GM12874 (cell line): ENCODE measurements around the gene FAM8A1.

ENCODE experiments used
- TF ChIP-seq, protein P1 (sequence below): IDR thresholded peaks from 2 replicates; pipeline ENCODE4 v1.5.1; 2011; ENCODE audit warnings: low read depth, mild to moderate bottlenecking, control low read depth, low read length, moderate library complexity; ENCODE audit not compliant: insufficient read depth

Gene FAM8A1

GRCh38 chr6:17610835-17611234 lies 10.7 kb downstream of the FAM8A1 start:
- TF ChIP-seq, protein P1, sequence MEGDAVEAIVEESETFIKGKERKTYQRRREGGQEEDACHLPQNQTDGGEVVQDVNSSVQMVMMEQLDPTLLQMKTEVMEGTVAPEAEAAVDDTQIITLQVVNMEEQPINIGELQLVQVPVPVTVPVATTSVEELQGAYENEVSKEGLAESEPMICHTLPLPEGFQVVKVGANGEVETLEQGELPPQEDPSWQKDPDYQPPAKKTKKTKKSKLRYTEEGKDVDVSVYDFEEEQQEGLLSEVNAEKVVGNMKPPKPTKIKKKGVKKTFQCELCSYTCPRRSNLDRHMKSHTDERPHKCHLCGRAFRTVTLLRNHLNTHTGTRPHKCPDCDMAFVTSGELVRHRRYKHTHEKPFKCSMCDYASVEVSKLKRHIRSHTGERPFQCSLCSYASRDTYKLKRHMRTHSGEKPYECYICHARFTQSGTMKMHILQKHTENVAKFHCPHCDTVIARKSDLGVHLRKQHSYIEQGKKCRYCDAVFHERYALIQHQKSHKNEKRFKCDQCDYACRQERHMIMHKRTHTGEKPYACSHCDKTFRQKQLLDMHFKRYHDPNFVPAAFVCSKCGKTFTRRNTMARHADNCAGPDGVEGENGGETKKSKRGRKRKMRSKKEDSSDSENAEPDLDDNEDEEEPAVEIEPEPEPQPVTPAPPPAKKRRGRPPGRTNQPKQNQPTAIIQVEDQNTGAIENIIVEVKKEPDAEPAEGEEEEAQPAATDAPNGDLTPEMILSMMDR, result no peak

- TF ChIP-seq, protein P1, result no peak
Observed at GRCh38 chr6:17612048-17612447, 11.9 kb downstream of the FAM8A1 start.

DNA sequence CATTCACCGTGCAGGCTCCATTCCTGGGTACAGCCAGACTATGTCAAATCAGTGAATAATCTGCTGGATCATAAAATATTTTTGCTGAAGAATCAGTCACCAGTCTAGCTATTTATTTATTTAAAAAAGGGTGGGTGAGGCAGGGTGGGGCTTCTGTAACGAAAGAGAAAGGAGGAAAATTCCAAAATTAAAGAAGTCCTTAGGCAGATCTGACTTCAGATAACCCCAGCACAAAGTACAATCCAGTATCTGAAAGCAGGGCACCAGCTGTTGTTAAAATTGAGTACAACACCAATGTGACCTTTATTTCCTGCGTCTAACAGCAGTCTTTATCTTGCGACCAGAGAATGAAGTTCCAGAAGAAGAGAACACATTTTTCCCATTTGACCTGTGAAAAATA lies 15.7 kb downstream of the FAM8A1 start:
- TF ChIP-seq, protein P1, result no peak

GRCh38 chr6:17621003-17621402 lies 20.9 kb downstream of the FAM8A1 start:
- TF ChIP-seq, protein P1, result no peak

- TF ChIP-seq, protein P1, result no peak
Observed at GRCh38 chr6:17622144-17622543, 22.0 kb downstream of the FAM8A1 start.

DNA sequence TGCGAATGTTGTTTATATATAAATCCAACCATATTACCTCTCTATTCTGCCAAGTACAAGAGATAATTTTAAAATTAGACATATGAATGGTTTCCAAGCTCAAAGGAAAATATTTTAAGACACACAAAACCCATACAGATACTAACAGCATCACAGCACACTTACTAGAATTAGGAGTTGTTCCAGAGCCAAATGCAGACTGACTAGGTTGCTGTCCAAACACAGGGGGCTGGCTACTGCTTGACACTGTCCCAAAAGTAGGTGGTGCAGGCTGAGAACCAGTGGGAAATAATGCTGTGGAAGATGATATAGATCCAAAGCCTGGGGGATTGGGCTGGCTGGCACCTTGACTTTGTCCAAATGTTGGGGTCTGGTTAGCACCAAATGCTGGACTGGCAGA lies 24.3 kb downstream of the FAM8A1 start:
- TF ChIP-seq, protein P1, result no peak

GRCh38 chr6:17628873-17629272 lies 28.8 kb downstream of the FAM8A1 start:
- TF ChIP-seq, protein P1, result no peak

- TF ChIP-seq, protein P1, result no peak
Observed at GRCh38 chr6:17629824-17630510, 29.9 kb downstream of the FAM8A1 start.
